GM18907 (cell line): ENCODE results near the gene GALNT4.

Experiments used
- ATAC-seq: cut with Tn5 transposase; IDR thresholded peaks from one replicate; pipeline ENCODE4 v1.9.1; 2021; ENCODE audit warnings: mild to moderate bottlenecking, moderate library complexity; ENCODE audit not compliant: unreplicated experiment

The GALNT4 gene

GRCh38 chr12:89494411-89495231, 30.0 kb downstream of the GALNT4 start:
- peak; percentile 54 for ATAC-seq

GRCh38 chr12:89493670-89494302, 30.8 kb downstream of the GALNT4 start:
- ATAC-seq, result no peak

DNA sequence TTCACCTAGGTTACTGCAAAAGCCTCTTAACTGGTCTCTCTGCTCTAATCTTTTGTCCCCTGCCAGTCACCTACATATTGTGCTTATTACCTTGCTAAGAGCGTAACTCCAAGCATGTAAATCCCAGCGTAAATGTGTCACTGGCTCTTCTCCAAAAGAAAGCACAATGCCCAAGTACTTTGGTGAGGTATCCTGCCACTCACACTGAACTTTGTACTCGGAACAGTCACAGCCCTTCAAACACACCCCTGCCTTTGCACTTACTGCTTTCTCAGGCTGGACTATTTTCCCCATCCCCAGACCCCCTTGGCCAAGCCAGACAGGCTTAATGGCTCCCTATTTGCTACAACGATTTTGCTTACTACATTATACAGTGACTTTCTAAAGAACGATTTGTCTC, 31.7 kb downstream of the GALNT4 start:
- no peak for ATAC-seq

GRCh38 chr12:89490922-89491321, 33.7 kb downstream of the GALNT4 start:
- ATAC-seq, result no peak

GRCh38 chr12:89486264-89486663, 38.3 kb downstream of the GALNT4 start:
- no peak for ATAC-seq

DNA sequence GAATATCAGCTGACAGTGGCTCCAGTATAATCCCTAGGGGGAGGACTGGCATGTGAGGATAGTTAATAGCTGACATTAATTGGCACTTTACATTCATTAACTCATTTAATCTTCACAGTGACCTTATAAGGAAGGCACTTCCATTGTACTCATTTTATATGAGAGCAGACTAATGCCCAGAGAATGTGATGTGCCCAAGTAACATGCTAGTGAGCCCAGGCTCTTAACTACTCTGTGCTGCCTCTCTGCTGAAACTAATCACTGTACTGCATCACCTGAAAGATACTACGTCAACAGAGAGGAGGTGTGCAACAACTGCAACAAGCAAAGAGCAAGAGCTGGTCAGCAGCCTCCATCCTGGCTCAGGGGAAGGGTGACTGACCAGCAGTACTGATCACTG, 40.1 kb downstream of the GALNT4 start:
- ATAC-seq, result no peak

- ATAC-seq, result no peak
Measured at GRCh38 chr12:89481213-89481914, 43.2 kb downstream of the GALNT4 start.

- ATAC-seq, result no peak
Measured at GRCh38 chr12:89479982-89480381, 44.6 kb downstream of the GALNT4 start.

- ATAC-seq, result no peak
Measured at GRCh38 chr12:89477633-89478279, 46.8 kb downstream of the GALNT4 start.

DNA sequence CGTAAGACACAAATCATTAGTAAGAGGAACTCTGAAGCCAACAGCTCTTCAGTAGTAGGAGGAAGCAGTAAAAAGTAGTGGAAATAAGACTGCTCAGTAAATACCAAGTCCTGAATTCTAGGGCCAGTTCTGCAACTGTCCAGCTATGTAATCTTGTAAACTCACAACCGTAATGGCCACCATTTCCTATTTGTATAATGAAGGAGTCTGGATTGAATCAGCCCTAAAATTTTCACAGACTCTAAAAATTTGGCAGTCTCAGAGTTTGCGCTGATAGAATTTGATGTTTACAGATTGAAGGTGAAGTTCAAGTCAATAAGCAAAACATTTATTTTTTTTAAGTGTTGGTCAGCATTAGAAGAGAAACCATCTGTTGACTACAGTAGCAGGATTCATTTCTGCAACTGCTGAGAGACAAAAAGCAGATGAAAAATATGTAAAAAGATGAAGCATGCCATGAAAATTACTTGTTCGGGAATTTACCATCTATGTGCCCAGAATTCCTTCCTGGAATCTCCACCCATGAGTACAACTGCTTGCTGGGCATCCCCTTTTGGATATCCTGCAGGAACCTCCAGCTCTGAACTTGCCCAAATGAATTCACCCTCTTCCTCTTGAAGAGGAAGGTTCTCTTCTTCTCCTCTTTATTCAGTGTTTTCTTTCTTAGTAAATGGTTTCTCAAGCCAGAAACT, 47.5 kb downstream of the GALNT4 start:
- no peak for ATAC-seq

- no peak for ATAC-seq
Measured at GRCh38 chr12:89476232-89476631, 48.4 kb downstream of the GALNT4 start.

DNA sequence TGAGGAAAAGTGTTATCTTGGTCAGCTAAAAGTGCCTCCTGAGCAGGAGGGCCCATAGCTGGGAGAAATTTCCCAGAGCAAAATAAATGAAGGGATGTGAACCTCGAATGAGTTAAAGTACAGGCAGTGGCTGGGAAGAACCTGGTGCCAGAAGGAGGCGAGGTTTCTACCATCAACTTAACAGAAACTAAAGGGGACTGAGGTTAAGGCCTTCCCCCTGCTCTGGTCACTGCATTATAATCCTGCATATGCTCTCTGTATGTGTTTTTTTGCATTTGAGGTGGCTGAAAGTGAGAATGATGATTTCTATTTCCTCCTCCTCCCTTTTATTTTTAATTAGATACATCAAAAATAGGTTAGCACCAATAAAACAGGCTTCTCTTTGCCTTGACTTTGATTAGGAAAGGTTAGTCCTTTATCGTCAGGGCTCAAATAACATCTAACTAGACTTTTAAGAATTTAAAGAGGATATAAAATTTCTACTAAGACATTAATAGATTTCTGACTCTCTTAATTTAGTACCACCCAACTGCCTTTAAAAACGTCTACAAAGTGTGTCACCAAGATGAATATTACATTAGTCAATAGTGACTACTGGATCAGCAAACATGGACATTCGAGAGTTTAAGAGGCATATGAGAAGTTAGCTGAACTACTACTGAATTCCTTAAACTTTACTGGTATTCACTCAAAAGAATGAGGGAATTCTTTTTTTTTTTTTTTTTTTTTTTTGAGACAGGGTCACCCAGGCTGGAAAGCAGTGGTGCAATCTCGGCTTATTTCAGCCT, 49.2 kb downstream of the GALNT4 start:
- ATAC-seq, result no peak

DNA sequence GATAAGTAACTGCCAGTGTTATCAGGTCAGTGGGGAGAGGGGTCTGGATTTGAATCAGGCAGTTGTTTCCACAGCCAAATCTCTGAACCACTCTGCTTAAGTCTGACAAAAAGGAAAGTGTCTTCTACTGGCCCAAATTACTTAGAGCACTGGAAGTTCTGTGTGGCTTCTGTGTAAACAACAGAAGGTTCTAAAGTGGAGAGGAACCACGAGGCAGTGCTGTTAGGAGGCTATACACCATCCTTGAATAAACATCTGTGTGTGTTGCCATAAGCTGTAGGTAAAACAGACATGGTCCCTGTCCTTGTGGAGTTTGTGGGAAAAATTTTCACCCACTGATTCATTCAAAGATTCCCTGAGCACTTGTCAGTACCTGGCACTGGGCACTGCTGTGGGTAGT, 50.0 kb downstream of the GALNT4 start:
- ATAC-seq, result no peak
